Gastroesophageal sphincter (tissue), 4 donors: ENCODE data around the gene RAB42. TPM values are rescaled to one million over a fixed set of nuclear protein-coding genes. Genes with fewer than 3 reads are reported as not detected.

Source experiments
- ATAC-seq: fragments of 150-250 bp; one replicate; pipeline ENCODE4 v1.9.1; 2016; ENCODE audit warnings: mild to moderate bottlenecking, moderate library complexity
- H3K27ac ChIP-seq, 4 donors: fragments of 200-600 bp; sonication (generic) in 3 of 4; 1 replicate in 3 of 4; 2 replicates in 1 of 4; pipeline ENCODE4 v1.5.1; 2016 to 2019
- H3K27me3 ChIP-seq: fragments of 200-600 bp; sonication (generic); one replicate; pipeline ENCODE4 v1.5.1; 2019
- H3K36me3 ChIP-seq, 2 donors: fragments of 200-600 bp; sonication (generic); one replicate each; pipeline ENCODE4 v1.5.1; 2019; ENCODE audit warnings: control low read depth in 1 of 2
- H3K4me1 ChIP-seq, 3 donors: fragments of 200-600 bp; sonication (generic); 1 replicate in 2 of 3; 2 replicates in 1 of 3; pipeline ENCODE4 v1.5.1; 2016 to 2019; ENCODE audit warnings: control low read depth in 2 of 3
- H3K4me3 ChIP-seq, 2 donors: fragments of 200-600 bp; sonication (generic); one replicate each; pipeline ENCODE4 v1.5.1; 2019; ENCODE audit warnings: mild to moderate bottlenecking in 1 of 2, moderate library complexity in 1 of 2
- H3K9me3 ChIP-seq, 3 donors: fragments of 200-600 bp; sonication (generic); one replicate each; pipeline ENCODE4 v1.5.1; 2017 to 2019; ENCODE audit warnings: control low read depth in 2 of 3
- CTCF ChIP-seq, 4 experiments: fragments of 200-600 bp in 2 of 4; fragments of 450-650 bp in 2 of 4; sonication (generic) in 1 of 4; IDR thresholded peaks; one replicate each; pipeline ENCODE4 v1.5.1; 2017 to 2019; ENCODE audit warnings: antibody characterized with exemption in 4 of 4, mild to moderate bottlenecking in 2 of 4, moderate library complexity in 2 of 4
- EP300 ChIP-seq: sonication (generic); formaldehyde crosslinking; IDR thresholded peaks from one replicate; pipeline ENCODE4 v1.6.1; 2017; ENCODE audit warnings: antibody characterized with exemption, mild to moderate bottlenecking
- POLR2A ChIP-seq, 2 donors: fragments of 450-650 bp; IDR thresholded peaks; one replicate each; pipeline ENCODE4 v1.6.1; 2017; ENCODE audit warnings: antibody characterized with exemption in 2 of 2, mild to moderate bottlenecking in 2 of 2, moderate library complexity in 1 of 2
- POLR2AphosphoS5 ChIP-seq: sonication (generic); formaldehyde crosslinking; IDR thresholded peaks from one replicate; pipeline ENCODE4 v1.6.1; 2017; ENCODE audit warnings: antibody characterized with exemption
- WGBS, 2 donors: methylation state at CpG; one replicate each; pipeline ENCODE4 v1.1.5; 2018; ENCODE audit warnings: low coverage in 1 of 2; 5-methylcytosine and 5-hydroxymethylcytosine counted together
- total RNA-seq, 4 donors: library from RNA; depleted of rRNA; stranded (reverse); fragments of >200 nt; gene quantifications; one replicate each; pipeline ENCODE4 v1.1.0, GENCODE V29; 2016

The RAB42 gene
- total RNA-seq, 4 donors from 2014 or later = 0.67 to 5.1 (median 2.5) TPM

GRCh38 chr1:28604962-28605361, 12.9 kb downstream of the RAB42 start:
- TF ChIP-seq POLR2A (IDR thresholded peaks at IDR 0.05) = no peak
- no peak for TF ChIP-seq CTCF (IDR thresholded peaks at IDR 0.05)
- TF ChIP-seq EP300 = no peak
- no peak for TF ChIP-seq POLR2AphosphoS5
- peaks cover 0 to 15% (median 0%) of the 10 kb centered on the region in 3 donors for H3K4me1 ChIP-seq
- 76% methylated on average over 4 of the region's 6 CpGs; no CpG with 5 or more reads in 1 of the 2 donors for WGBS, 2 donors
- ATAC-seq = no peak
- no peak overlapping the region for H3K4me3 ChIP-seq
- no peak overlapping the region for H3K27ac ChIP-seq
- no peaks in the 10 kb centered on the region for H3K9me3 ChIP-seq
- peaks cover 3 to 91% of the 10 kb centered on the region in 2 donors for H3K36me3 ChIP-seq
- no peaks in the 10 kb centered on the region for H3K27me3 ChIP-seq

- ATAC-seq = no peak
- H3K4me3 ChIP-seq = no peak overlapping the region
- no peak for TF ChIP-seq POLR2A (IDR thresholded peaks at IDR 0.05)
- TF ChIP-seq EP300 = no peak
- TF ChIP-seq CTCF (IDR thresholded peaks at IDR 0.05) = no peak
- TF ChIP-seq POLR2AphosphoS5 = no peak
- 43% methylated on average over 1 of the region's 2 CpGs; no CpG with 5 or more reads in 1 of the 2 donors for WGBS, 2 donors
- H3K36me3 ChIP-seq = peaks cover 3 to 91% of the 10 kb centered on the region in 2 donors
- no peak overlapping the region for H3K27ac ChIP-seq
- H3K4me1 ChIP-seq = peaks cover 0 to 10% (median 0%) of the 10 kb centered on the region in 3 donors
- H3K27me3 ChIP-seq = no peaks in the 10 kb centered on the region
- H3K9me3 ChIP-seq = no peaks in the 10 kb centered on the region
Measured at GRCh38 chr1:28606771-28607170, 14.7 kb downstream of the RAB42 start.

GRCh38 chr1:28613175-28613574, 21.1 kb downstream of the RAB42 start:
- H3K36me3 ChIP-seq = peaks cover 2 to 99% of the 10 kb centered on the region in 2 donors
- no peaks in the 10 kb centered on the region for H3K4me1 ChIP-seq
- no peaks in the 10 kb centered on the region for H3K27me3 ChIP-seq
- no peak overlapping the region for H3K27ac ChIP-seq
- 83% methylated on average over 1 of the region's 5 CpGs; no CpG with 5 or more reads in 1 of the 2 donors for WGBS, 2 donors
- ATAC-seq = no peak
- TF ChIP-seq CTCF (IDR thresholded peaks at IDR 0.05) (no peak), POLR2A (IDR thresholded peaks at IDR 0.05) (no peak), EP300 (no peak), POLR2AphosphoS5 (no peak)
- H3K9me3 ChIP-seq = no peaks in the 10 kb centered on the region
- no peak overlapping the region for H3K4me3 ChIP-seq

- H3K27ac ChIP-seq = no peak overlapping the region
- peaks cover 0 to 2% of the 10 kb centered on the region in 2 donors for H3K36me3 ChIP-seq
- no peak for ATAC-seq
- H3K9me3 ChIP-seq = no peaks in the 10 kb centered on the region
- no peak overlapping the region for H3K4me3 ChIP-seq
- no peaks in the 10 kb centered on the region for H3K27me3 ChIP-seq
- no peaks in the 10 kb centered on the region for H3K4me1 ChIP-seq
- TF ChIP-seq CTCF (IDR thresholded peaks at IDR 0.05) (no peak), POLR2AphosphoS5 (no peak), POLR2A (IDR thresholded peaks at IDR 0.05) (no peak), EP300 (no peak)
- 88 to 100% methylated on average over 1 of the region's 1 CpG for WGBS, 2 donors
Measured at GRCh38 chr1:28631713-28632112, 39.6 kb downstream of the RAB42 start.

GRCh38 chr1:28632560-28632959, 40.5 kb downstream of the RAB42 start:
- TF ChIP-seq CTCF (IDR thresholded peaks at IDR 0.05) (no peak), POLR2AphosphoS5 (no peak), POLR2A (IDR thresholded peaks at IDR 0.05) (no peak)
- WGBS, 2 donors = 89 to 95% methylated on average over 1 to 4 of the region's 4 CpGs
- Histone ChIP-seq H3K36me3 (peaks cover 0 to 5% of the 10 kb centered on the region in 2 donors), H3K27me3 (no peaks in the 10 kb centered on the region), H3K4me1 (no peaks in the 10 kb centered on the region), H3K4me3 (no peak overlapping the region), H3K27ac (no peak overlapping the region), H3K9me3 (no peaks in the 10 kb centered on the region)
- no peak for ATAC-seq
